ENCODE data around the gene BABAM2.

DNA sequence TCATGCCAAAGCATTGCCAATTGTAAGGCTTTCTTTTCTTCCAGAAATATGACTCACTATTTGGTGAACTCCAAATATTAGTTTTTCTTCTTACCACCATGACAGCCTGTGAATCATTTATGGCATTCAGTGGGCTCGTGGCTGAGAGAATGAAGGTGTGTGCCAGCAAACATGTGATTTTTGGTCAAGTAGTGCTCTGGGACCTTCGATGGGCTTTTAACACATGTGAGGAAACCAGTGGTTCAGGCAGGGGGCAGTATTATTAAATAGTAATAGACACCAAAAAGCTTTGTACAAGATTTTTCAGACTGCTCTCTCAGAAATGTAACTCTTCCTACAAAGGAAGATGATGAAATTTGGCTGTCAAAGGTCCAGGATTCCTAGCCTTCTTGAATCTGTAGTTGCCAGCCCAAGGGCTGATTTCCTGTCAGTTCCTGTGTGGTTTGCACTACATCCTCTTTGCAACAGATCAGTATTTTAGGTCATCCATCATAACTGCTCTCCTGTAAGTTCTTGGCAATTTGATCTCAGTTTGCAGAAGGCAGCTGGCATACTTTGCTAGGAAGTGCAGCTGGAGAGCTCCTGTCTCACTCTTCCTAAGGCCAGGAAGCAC is 64.3 kb downstream of the BABAM2 start:
- peak; percentile 3 to 33 for TF ChIP-seq CTCF (conservative IDR thresholded peaks at IDR 0.05 in 1 of 2, IDR thresholded peaks at IDR 0.05 in 1 of 2; ENCODE audit: extremely low read depth in 1 of 2, insufficient read depth in 1 of 2, low read depth in 1 of 2, low read length in 2 of 2)
- TF ChIP-seq EZH2 (IDR thresholded peaks at IDR 0.05; ENCODE audit: borderline replicate concordance, low read length) = no peak

Data from mammary epithelial cell (primary cell).